Endothelial cell of umbilical vein (primary cell): ENCODE results near the gene C1QTNF7.

Experiments
- CTCF ChIP-seq, 2 donors: IDR thresholded peaks; 1 replicate in 1 of 2; 2 replicates in 1 of 2; pipeline ENCODE4 v1.5.1; 2011; ENCODE audit warnings: low read length in 2 of 2, mild to moderate bottlenecking in 2 of 2, moderate library complexity in 2 of 2, control low read depth in 1 of 2, inconsistent platforms in 1 of 2, low read depth in 1 of 2; ENCODE audit not compliant: insufficient read depth in 1 of 2; ENCODE audit errors: extremely low read depth in 1 of 2
- EZH2 ChIP-seq: IDR thresholded peaks from 2 replicates; pipeline ENCODE4 v1.6.1; 2012; ENCODE audit warnings: borderline replicate concordance, low read depth, mild to moderate bottlenecking, moderate library complexity, low read length, inconsistent platforms; ENCODE audit not compliant: severe bottlenecking
- FOS ChIP-seq: IDR thresholded peaks from 2 replicates; pipeline ENCODE4 v1.6.1; 2011; ENCODE audit warnings: mild to moderate bottlenecking, low read length, moderate library complexity, borderline replicate concordance; ENCODE audit not compliant: insufficient read depth
- JUN ChIP-seq: IDR thresholded peaks from 2 replicates; pipeline ENCODE4 v1.6.1; 2011; ENCODE audit warnings: borderline replicate concordance, low read depth; ENCODE audit not compliant: insufficient read length, insufficient read depth
- MYC ChIP-seq: IDR thresholded peaks from one replicate; pipeline ENCODE4 v1.6.1; 2011; ENCODE audit warnings: mild to moderate bottlenecking, low read depth, low read length
- POLR2A ChIP-seq: IDR thresholded peaks from 2 replicates; pipeline ENCODE4 v1.6.1; 2012; ENCODE audit warnings: low read depth, mild to moderate bottlenecking, control low read depth, low read length
- POLR2AphosphoS5 ChIP-seq: IDR thresholded peaks from 2 replicates; pipeline ENCODE4 v1.6.1; 2012; ENCODE audit warnings: low read depth, mild to moderate bottlenecking, control low read depth, low read length, moderate library complexity; ENCODE audit not compliant: insufficient read depth
- TF ChIP-seq, protein P1 (sequence below): IDR thresholded peaks from 2 replicates; pipeline ENCODE4 v1.6.1; 2011; ENCODE audit not compliant: insufficient read depth, insufficient read length

- TF ChIP-seq EZH2 (no peak), CTCF (IDR thresholded peaks at IDR 0.05; ENCODE audit: extremely low read depth in 1 of 2, insufficient read depth in 1 of 2, low read depth in 1 of 2, low read length in 2 of 2) (no peak), FOS (no peak), MYC (no peak), POLR2A (no peak), POLR2AphosphoS5 (no peak), JUN (no peak)
- TF ChIP-seq, protein P1, sequence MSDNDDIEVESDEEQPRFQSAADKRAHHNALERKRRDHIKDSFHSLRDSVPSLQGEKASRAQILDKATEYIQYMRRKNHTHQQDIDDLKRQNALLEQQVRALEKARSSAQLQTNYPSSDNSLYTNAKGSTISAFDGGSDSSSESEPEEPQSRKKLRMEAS = no peak
Measured at GRCh38 chr4:15398732-15399131, 29.1 kb upstream of the C1QTNF7 start.
